Activated CD8-positive, alpha-beta memory T cell treated with anti-CD3 and anti-CD28 coated beads for 24 hours (primary cell): ENCODE results near the gene ATP11A.
"Not testable (repeated sequence)": the region's sequence is repeated elsewhere in the genome, so short reads cannot be mapped to it uniquely, and the experiment has no call there.

ENCODE experiments used
- DNase-seq: peaks from one replicate; pipeline ENCODE4 v3.0.0-alpha.2; 2020

Gene ATP11A

GRCh38 chr13:112843392-112844111, 153.7 kb downstream of the ATP11A start:
- DNase-seq: no peak

DNA sequence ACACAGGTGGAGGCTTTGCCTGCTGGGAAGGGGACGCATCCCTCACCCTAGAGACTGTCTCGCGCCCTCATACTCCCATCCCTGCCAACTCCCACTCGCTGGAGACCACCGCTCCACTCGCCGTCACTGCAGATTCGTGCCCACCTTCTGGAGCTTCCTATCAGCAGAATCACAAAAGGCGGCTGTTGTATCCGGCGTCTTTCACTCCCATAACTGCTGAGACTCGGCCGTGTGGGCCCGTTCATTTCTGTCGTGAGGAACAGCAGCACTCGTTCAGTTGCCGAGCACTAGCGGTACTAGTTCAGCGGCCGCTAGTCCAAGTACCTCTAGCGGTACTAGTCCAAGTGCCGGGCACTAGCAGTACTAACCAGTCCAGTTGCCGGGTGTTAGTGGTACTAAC, 154.6 kb downstream of the ATP11A start:
- no peak for DNase-seq

GRCh38 chr13:112844879-112845278, 155.0 kb downstream of the ATP11A start:
- no peak for DNase-seq

DNA sequence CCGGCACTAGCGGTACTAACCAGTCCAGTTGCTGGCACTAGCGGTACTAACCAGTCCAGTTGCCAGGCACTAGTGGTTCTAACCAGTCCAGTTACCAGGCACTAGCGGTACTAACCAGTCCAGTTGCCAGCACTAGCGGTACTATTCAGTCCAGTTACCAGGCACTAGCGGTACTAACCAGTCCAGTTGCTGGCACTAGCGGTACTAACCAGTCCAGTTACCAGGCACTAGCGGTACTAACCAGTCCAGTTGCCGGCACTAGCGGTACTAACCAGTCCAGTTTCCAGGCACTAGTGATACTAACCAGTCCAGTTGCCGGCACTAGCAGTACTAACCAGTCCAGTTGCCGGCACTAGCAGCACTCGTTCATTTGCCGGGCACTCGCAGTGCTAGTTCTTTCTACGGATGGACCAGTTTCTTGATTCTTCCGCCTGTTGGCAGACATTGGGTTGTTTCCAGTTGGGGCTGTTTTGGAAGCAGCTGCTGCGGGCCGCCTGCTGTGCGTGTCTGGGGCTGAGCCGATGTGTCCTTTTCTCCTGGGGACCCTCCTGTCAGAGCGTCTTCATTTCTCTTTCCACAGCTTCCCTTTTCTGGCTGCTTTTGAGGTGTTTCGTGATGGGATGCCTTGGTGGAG, 155.8 kb downstream of the ATP11A start:
- DNase-seq: no peak

DNA sequence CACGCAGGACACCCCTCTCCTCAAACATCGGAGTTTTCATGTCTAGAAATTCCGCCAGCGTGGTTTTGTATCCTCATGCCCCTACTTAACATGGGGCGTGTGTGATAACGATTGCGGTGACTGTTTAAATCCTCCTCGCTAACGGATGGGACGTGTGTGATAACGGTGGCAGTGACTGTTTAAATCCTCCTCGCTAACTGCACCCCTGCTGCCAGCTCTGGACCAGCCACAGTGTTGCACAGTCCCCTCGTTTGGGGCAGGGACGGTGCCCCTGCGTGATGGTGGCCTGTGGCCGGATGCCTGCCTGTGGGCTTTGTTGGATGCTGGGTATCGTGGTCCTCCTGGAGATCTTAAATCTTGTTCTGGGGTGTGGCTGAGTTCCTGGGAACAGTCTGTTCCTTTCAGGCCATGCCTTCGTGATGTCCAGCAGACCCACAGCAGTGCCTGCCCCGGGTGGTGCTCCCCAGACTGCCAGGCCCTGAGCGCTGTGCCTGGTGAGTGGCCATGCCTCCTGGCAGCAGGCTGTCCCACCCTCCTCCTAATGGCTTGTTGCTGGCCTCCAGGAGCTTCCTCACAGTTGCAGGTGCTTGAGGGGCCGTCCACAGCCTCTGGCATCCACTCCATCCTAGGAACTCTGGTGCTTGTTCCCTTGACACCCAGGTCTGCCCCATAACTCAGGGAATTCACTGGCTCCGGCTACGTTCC, 156.7 kb downstream of the ATP11A start:
- DNase-seq: no peak

DNA sequence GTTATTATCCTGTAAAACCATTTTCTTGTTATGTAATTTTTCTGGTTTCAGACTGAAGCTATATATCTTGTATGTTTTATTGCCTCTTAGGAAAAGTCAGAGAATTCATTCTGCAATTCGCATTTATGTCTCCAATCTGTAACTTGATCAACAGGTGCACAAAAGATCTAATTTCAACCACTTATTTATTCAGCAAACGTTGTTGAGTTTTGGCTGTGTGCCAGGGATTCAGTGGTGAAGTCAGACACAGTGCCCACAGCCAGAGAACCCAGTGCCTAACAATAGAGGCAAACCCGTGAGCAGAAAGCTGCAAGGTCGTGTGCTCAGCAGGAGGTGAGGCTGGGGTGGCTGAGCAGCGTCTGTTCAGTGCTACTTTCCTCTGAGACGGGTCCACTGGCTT, 159.7 kb downstream of the ATP11A start:
- DNase-seq: no peak

DNA sequence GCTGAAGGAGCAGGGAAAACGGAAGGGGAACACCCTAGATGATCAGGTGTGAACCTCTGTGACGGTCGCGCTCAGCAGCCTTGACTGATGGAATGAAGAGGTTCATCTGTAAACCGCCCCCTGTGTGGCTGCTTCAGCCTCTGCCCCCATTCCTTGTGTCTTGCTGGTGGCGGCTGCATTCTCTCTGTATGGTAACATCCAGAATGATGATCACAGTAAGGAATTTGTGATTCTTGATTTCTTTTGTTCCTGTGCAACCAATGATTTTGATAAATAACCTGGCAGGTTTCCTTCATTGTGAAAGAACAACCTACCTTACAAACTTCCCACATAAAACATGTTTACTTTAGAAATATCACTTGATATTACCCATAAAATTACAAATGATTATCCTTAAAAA, 160.4 kb downstream of the ATP11A start:
- no peak for DNase-seq

- no peak for DNase-seq
Observed at GRCh38 chr13:112851107-112852038, 161.5 kb downstream of the ATP11A start.

- no peak for DNase-seq
Observed at GRCh38 chr13:112852392-112852791, 162.6 kb downstream of the ATP11A start.

- no peak for DNase-seq
Observed at GRCh38 chr13:112852808-112853207, 163.0 kb downstream of the ATP11A start.

- DNase-seq: no peak
Observed at GRCh38 chr13:112854321-112854720, 164.5 kb downstream of the ATP11A start.

DNA sequence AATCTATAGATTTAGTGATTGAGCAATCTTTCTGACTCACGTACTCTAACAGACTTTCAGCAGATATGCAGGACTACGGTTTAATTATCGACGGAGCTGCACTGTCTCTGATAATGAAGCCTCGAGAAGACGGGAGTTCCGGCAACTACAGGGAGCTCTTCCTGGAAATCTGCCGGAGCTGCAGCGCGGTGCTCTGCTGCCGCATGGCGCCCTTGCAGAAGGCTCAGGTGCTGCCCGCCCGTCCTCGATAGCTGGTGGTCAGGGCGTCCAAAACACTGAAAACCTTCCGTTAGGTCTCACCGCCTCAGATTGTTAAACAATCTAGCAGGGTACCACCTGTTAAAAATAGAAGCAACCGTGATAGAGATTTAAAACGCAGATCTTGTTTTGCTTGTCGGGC, 166.0 kb downstream of the ATP11A start:
- DNase-seq: no peak

DNA sequence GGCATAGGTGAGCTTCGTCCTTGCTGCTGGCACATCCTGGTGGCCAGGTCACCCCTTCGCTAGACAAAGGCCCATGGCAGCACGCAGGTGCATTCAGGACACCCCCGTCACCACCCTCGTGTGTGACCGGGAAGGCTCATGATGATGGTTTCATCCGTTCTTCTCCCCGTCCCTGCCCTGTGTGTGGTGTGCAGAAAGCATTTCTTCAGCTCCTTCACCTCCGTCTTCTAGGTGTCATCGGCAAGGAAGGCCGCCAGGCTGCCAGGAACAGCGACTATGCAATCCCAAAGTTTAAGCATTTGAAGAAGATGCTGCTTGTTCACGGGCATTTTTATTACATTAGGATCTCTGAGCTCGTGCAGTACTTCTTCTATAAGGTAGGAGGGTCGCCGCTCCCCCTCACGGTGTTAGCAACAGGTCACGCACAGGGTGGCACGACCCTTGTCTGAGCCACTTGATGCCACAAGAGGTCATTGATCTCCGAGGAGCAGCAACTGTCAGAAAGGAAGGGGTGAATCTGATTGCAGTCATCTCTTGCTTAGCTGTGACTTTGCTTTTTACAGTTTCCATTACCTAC, 168.2 kb downstream of the ATP11A start:
- DNase-seq: no peak

GRCh38 chr13:112859128-112859816, 169.4 kb downstream of the ATP11A start:
- no peak for DNase-seq

- DNase-seq: no peak
Observed at GRCh38 chr13:112859817-112860190, 170.0 kb downstream of the ATP11A start.

DNA sequence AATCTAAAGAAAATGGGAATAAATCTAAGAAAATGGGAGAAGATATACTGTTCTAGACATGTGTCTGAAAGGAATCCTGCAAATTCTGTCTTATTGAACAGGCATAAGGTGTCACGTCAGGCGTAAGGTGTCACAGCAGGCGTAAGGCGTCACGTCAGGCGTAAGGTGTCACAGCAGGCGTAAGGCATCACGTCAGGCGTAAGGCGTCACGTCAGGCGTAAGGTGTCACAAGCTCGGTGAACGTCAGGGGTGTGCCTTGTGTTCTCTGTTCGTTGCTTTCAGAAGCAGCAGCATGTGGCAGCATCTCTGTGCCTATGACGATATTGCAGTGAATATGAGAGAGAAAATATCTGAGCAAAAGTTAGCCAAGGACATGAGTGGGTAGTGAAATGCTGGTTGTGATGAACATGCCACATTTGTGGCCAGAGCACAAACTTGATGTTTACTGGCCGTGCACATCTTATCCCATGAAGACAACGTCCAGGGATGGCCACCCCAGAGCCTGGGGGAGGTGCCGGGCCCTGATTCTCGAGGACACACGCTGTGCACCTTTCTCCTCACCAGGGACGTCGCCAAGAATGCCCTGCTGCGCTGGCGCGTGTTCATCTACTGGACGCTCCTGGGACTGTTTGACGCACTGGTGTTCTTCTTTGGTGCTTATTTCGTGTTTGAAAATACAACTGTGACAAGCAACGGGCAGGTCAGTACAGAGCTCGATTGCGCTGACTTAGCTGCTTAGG, 172.2 kb downstream of the ATP11A start:
- DNase-seq: no peak

- DNase-seq: not testable (repeated sequence)
Observed at GRCh38 chr13:112863356-112863755, 173.5 kb downstream of the ATP11A start.

GRCh38 chr13:112865478-112865877, 175.6 kb downstream of the ATP11A start:
- not testable (repeated sequence) for DNase-seq

DNA sequence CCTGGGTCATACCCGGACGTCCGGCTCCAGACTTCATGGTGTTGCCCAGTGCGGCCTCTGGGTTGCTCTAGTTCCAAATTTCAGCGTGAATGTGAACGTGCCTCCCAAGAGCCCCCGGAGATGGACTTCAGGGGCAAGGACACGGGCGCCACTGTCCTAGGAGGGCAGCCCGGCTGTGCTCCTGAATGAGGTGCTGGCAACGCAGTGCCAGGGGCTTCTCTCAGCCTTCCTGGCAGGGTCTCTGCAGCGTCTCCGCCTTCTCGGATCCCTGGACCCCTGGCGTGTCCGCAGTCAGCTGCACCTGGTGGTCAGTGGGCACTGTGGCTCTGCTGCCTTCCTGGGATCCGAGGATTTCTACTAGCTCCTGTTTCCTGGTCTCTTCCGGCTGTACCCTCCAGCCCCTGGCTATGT, 177.5 kb downstream of the ATP11A start:
- no peak for DNase-seq

GRCh38 chr13:112868308-112868707, 178.5 kb downstream of the ATP11A start:
- no peak for DNase-seq
